ENCODE measurements around the gene BCS1L.

BCS1L gene

GRCh38 chr2:218662827-218663226, 3.3 kb downstream of the BCS1L start:
- no peak for DNase-seq

GRCh38 chr2:218663901-218664300, 4.4 kb downstream of the BCS1L start:
- no peak for DNase-seq

GRCh38 chr2:218664653-218665052, 5.2 kb downstream of the BCS1L start:
- no peak for DNase-seq

GRCh38 chr2:218671097-218671653, 11.7 kb downstream of the BCS1L start:
- DNase-seq: no peak

- peak; percentile 83 for DNase-seq
Observed at GRCh38 chr2:218671654-218672566, 12.4 kb downstream of the BCS1L start, which contains the start of the genes RNF25 and STK36. Gene RNF25, minus strand, starts transcription at chr2:218672002. Its CDS starts 32 bp downstream, at chr2:218671970. Gene STK36, plus strand, starts transcription at chr2:218672086. Its CDS starts 744 bp downstream, at chr2:218672830.

GRCh38 chr2:218679119-218679518, 19.6 kb downstream of the BCS1L start:
- peak in 1 of 2 donors; percentile 60 for DNase-seq

GRCh38 chr2:218680061-218680460, 20.6 kb downstream of the BCS1L start:
- no peak for DNase-seq

- peak; percentile 46 to 54 for DNase-seq
Observed at GRCh38 chr2:218687400-218688060, 28.0 kb downstream of the BCS1L start.

GRCh38 chr2:218691234-218691633, 31.8 kb downstream of the BCS1L start:
- DNase-seq: no peak

- DNase-seq: no peak
Observed at GRCh38 chr2:218694405-218695145, 35.1 kb downstream of the BCS1L start.

GRCh38 chr2:218698885-218699284, 39.4 kb downstream of the BCS1L start:
- no peak for DNase-seq

- DNase-seq: no peak
Observed at GRCh38 chr2:218701806-218702205, 42.3 kb downstream of the BCS1L start.

- DNase-seq: no peak
Observed at GRCh38 chr2:218703341-218703740, 43.9 kb downstream of the BCS1L start.

- no peak for DNase-seq
Observed at GRCh38 chr2:218708086-218708485, 48.6 kb downstream of the BCS1L start.

- DNase-seq: no peak
Observed at GRCh38 chr2:218709908-218710307, 50.4 kb downstream of the BCS1L start.

GRCh38 chr2:218710334-218710686, 50.8 kb downstream of the BCS1L start:
- no peak for DNase-seq

- DNase-seq: peak; percentile 98
Observed at GRCh38 chr2:218710687-218711549, 51.4 kb downstream of the BCS1L start, which contains the start of gene TTLL4. Gene TTLL4, plus strand, starts transcription at chr2:218710835. Its CDS starts 26,842 bp downstream, at chr2:218737677.

- DNase-seq: no peak
Observed at GRCh38 chr2:218711550-218711929, 52.1 kb downstream of the BCS1L start.
